ENCODE results near the gene TNK1. TPM values are rescaled to one million over a fixed set of nuclear protein-coding genes. Genes with fewer than 3 reads are reported as not detected.

Gene TNK1
- total and polyA plus RNA-seq, 12 donors = 1.1 to 4.4 (median 2.1) TPM

DNA sequence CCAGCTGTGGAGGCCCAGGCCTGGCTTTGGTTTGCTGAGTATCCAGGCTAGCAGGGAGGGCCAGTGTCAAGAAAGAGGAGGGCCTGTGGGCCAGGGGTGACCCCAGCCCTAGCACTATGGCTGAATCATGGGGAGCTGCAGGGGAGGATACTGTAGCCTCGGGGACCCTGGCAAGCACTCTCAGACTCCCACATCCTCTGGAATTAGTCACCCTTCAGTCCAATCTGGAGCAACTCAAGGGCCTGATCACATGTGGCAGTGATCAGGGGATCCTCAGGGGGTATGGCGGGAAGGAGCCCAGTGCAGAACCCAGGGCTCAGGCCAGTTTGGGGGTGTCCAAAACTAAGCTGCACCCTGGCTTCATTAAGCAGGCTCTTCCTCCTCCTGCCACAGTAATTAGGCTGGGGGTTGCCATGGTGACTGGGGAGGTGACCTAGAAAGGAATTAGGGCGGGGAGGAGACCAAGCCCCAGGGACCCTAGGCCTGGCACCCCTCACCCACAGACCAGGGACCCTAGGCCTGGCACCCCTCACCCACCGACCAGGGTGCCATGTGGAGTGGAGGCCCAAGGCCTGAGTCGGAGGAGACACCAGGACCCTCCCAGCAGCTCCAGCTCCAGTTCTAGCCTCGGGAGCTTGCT lies 32.6 kb downstream of the TNK1 start:
- Histone ChIP-seq H3K4me1 (no peaks in the 10 kb centered on the region), H3K36me3 (peaks cover 0 to 21% (median 0%) of the 10 kb centered on the region in 9 donors), H3K27ac (no peak overlapping the region), H3K27me3 (no peaks in the 10 kb centered on the region), H3K4me3 (no peak overlapping the region), H3K9me3 (no peaks in the 10 kb centered on the region)
- intact Hi-C loops (cut with DNase I) = no loop called here
- ATAC-seq (peak in 2 of 8 donors; percentile 8 to 32), DNase-seq (no peak)
- no peak for TF ChIP-seq CTCF (IDR thresholded peaks at IDR 0.05)
- 78 to 84% methylated on average over 6 of the region's 6 CpGs for WGBS, 2 donors

- Histone ChIP-seq H3K9me3 (no peaks in the 10 kb centered on the region), H3K4me1 (no peaks in the 10 kb centered on the region), H3K27ac (no peak overlapping the region), H3K27me3 (no peaks in the 10 kb centered on the region), H3K36me3 (peaks cover 0 to 10% (median 0%) of the 10 kb centered on the region in 9 donors), H3K4me3 (no peak overlapping the region)
- DNase-seq (no peak), ATAC-seq (no peak)
- intact Hi-C loops (cut with DNase I) = no loop called here
- no peak for TF ChIP-seq CTCF (IDR thresholded peaks at IDR 0.05)
- WGBS, 2 donors = 85 to 89% methylated on average over 14 of the region's 14 CpGs
Measured at GRCh38 chr17:7414837-7415236, 33.9 kb downstream of the TNK1 start.

DNA sequence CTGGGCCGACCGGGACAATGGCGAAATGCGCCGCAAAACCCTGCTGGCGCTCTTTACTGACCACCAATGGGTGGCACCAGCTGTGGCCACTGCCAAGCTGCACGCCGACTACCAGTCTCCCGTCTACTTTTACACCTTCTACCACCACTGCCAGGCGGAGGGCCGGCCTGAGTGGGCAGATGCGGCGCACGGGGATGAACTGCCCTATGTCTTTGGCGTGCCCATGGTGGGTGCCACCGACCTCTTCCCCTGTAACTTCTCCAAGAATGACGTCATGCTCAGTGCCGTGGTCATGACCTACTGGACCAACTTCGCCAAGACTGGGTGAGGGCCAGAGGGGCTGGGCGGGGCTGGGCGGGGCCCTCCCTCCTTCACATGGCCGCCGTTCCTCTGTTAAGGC lies 34.9 kb downstream of the TNK1 start:
- no peak overlapping the region for H3K27ac ChIP-seq
- no peak for ATAC-seq
- H3K27me3 ChIP-seq = no peaks in the 10 kb centered on the region
- no peak overlapping the region for H3K4me3 ChIP-seq
- H3K4me1 ChIP-seq = no peaks in the 10 kb centered on the region
- 89 to 94% methylated on average over 23 of the region's 23 CpGs for WGBS, 2 donors
- DNase-seq = no peak
- intact Hi-C loops (cut with DNase I) = no loop called here
- no peak for TF ChIP-seq CTCF (IDR thresholded peaks at IDR 0.05)
- no peaks in the 10 kb centered on the region for H3K9me3 ChIP-seq
- H3K36me3 ChIP-seq = peaks cover 0 to 10% (median 0%) of the 10 kb centered on the region in 9 donors

DNA sequence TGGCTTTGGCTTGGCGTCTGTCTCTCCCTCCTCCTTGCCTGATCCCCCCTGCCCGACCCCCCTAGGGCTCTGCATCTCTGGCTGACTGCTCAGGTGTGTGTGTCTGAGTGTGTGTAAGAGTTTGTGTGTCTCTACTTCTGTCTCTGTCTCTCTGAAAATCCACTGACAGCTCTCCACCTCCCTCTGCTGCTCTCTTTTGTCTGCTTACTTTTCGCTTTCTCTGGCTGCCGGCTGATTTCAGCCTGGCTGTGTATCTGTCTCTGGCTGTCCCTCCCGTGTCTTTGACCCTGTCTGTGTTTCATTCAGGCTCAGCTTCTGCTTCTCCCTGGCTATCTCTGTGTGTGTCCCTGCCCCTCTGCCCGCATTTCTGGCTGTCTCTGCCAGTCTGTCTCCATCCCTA lies 35.4 kb downstream of the TNK1 start:
- peaks cover 0 to 10% (median 0%) of the 10 kb centered on the region in 9 donors for H3K36me3 ChIP-seq
- DNase-seq (no peak), ATAC-seq (no peak)
- no peak overlapping the region for H3K4me3 ChIP-seq
- no peaks in the 10 kb centered on the region for H3K27me3 ChIP-seq
- no peak overlapping the region for H3K27ac ChIP-seq
- WGBS, 2 donors = 79 to 86% methylated on average over 6 of the region's 6 CpGs
- no peaks in the 10 kb centered on the region for H3K9me3 ChIP-seq
- TF ChIP-seq CTCF (IDR thresholded peaks at IDR 0.05) = no peak
- H3K4me1 ChIP-seq = no peaks in the 10 kb centered on the region
- intact Hi-C loops (cut with DNase I) = no loop called here
